ENCODE data around the gene ATF6.
"Not testable (repeated sequence)": the region's sequence is repeated elsewhere in the genome, so short reads cannot be mapped to it uniquely, and the experiment has no call there.

The ATF6 gene

GRCh38 chr1:161832299-161832907 lies 66.3 kb downstream of the ATF6 start:
- not testable (repeated sequence) for DNase-seq (ENCODE audit: low read depth, low spot score)

- DNase-seq (ENCODE audit: low read depth, low spot score): no peak
Observed at GRCh38 chr1:161834967-161835550, 68.9 kb downstream of the ATF6 start.

- DNase-seq (ENCODE audit: low read depth, low spot score): no peak
Observed at GRCh38 chr1:161836018-161836417, 69.9 kb downstream of the ATF6 start.

DNA sequence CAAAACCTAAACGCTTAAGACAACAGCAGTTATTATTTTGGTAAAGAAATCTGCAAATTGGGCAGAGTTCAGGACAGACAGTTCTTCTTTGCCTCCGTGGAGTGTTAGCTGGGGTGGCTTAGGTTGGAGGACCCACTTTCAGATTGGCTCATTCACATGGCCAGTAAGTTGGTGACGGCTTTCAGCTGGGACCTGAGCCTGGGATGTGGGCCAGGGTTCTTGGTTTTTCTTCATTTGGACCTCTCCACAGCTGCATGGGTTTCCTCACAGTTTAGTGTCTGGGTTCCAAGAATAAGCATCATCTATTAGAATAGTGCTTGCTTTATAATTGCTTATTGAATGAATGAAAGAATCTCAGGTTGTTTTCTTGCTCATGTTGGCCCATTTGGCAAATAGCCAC lies 72.2 kb downstream of the ATF6 start:
- no peak for DNase-seq (ENCODE audit: low read depth, low spot score)

DNA sequence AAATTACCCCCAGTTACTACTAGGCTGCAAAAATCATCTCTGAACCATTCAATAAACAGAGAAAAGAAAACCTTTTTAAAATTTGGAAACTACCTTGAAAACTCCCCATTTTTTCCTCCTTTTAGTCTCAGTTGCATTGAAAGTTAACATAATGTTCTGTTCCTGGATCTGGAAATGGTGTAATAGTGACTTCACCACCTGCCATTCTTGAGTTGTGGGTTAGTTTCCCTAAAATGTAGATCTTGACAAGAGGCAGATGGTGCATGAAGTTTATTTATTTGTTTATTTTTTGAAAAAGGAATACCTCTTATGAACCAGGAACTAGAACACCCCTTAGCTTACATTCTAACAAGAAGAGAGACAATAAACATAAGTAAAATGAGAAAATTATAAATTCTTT lies 72.8 kb downstream of the ATF6 start:
- no peak for DNase-seq (ENCODE audit: low read depth, low spot score)

- no peak for DNase-seq (ENCODE audit: low read depth, low spot score)
Observed at GRCh38 chr1:161839591-161839990, 73.5 kb downstream of the ATF6 start.

- no peak for DNase-seq (ENCODE audit: low read depth, low spot score)
Observed at GRCh38 chr1:161840363-161840762, 74.2 kb downstream of the ATF6 start.

- DNase-seq (ENCODE audit: low read depth, low spot score): no peak
Observed at GRCh38 chr1:161843156-161843555, 77.0 kb downstream of the ATF6 start.

- no peak for DNase-seq (ENCODE audit: low read depth, low spot score)
Observed at GRCh38 chr1:161844696-161845095, 78.6 kb downstream of the ATF6 start.

DNA sequence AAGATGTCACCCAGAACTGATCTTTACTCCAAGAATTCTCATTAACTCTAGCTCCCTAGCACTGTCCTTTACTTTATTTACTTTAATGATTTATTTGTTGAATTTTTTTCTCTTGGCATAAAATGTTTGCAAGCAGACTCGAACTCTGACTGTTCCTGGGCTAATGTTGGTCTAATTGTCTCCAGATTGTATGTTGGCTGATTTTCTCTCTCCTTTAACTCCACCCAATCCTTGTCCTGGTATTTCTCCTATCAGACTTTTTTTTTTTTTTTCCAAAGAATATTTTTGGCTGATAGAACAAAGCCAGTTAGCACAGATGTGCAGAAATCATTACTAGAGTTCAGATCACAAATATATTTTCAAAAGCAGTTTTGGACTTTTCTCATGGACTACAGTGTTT lies 82.6 kb downstream of the ATF6 start:
- DNase-seq (ENCODE audit: low read depth, low spot score): no peak

DNA sequence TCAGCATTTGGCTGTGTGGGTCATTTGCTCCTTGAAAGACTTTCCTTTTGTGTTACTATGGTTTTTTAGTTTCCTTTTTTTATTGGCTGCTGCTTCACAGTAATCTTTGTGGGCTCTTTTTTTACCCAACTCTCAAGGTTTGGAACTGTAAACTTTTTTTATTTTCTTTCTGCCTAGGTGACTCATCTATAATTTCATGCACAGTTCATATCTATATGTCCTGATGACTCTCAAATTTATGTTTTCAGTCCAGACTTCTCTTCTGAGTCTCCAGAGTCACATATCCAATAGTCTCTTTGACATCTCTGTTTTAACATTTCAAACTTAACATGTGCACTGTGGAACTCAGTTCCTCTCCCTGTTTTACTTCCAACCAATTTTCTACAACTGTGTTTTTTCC lies 83.4 kb downstream of the ATF6 start:
- DNase-seq (ENCODE audit: low read depth, low spot score): no peak

GRCh38 chr1:161855260-161855659 lies 89.1 kb downstream of the ATF6 start:
- no peak for DNase-seq (ENCODE audit: low read depth, low spot score)

- no peak for DNase-seq (ENCODE audit: low read depth, low spot score)
Observed at GRCh38 chr1:161858271-161858670, 92.2 kb downstream of the ATF6 start.

DNA sequence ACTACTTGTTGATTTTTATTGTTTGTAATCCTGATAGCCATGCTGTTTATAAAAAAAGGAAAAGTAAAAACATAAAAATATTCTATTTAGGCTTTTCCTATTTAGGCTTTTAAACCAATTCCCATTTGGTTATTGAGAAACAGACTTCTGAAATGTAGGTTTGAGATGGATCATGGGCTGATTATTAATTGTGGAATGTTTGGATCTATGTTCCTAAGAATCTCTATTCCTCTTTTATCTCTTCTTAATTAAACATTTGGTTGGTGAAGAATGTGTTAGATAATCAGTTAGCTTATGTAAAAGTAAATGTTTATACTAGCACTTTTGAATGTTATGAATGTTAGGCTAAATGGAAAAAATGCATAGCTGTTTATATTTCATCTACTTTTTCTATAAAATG lies 97.4 kb downstream of the ATF6 start:
- no peak for DNase-seq (ENCODE audit: low read depth, low spot score)

DNA sequence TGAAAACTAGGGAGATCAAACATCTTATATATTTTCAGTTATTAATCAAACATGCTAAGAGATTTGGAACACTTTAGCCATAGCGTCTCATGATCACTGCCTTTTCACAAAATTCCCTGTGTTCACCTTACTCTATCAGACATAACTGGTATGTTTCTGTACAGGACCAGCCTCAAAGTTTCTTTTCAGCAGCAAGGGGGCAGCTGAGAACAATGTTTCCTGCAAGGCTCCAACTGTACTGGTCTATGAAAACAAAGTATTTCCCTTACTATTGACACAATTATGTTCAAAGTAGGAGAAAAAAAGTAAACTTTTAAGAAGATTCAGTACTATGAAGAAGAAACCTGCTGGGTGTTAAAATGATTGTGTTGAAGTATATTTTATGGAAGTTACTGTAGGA lies 98.5 kb downstream of the ATF6 start:
- no peak for DNase-seq (ENCODE audit: low read depth, low spot score)

- DNase-seq (ENCODE audit: low read depth, low spot score): no peak
Observed at GRCh38 chr1:161866241-161866640, 100.1 kb downstream of the ATF6 start.

DNA sequence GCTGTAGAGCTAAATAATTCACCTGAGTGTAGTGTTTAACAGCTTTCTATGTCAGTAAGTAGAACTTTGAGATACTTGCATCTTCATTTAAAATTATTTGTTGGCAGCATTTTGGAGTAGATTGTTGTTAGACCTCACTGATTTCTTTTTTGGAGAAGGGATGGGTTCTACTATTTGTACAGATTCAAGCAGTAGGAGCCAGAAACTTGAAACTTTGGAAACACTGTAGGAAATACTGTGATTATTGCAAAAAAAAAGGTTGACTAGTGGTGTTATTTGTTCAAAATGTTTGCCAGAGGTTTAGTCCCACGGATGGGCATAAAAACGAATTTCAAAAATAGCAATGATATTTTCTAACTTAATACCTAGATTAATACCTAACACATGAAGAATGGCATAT lies 102.7 kb downstream of the ATF6 start:
- no peak for DNase-seq (ENCODE audit: low read depth, low spot score)

- DNase-seq (ENCODE audit: low read depth, low spot score): no peak
Observed at GRCh38 chr1:161869291-161869690, 103.2 kb downstream of the ATF6 start.

DNA sequence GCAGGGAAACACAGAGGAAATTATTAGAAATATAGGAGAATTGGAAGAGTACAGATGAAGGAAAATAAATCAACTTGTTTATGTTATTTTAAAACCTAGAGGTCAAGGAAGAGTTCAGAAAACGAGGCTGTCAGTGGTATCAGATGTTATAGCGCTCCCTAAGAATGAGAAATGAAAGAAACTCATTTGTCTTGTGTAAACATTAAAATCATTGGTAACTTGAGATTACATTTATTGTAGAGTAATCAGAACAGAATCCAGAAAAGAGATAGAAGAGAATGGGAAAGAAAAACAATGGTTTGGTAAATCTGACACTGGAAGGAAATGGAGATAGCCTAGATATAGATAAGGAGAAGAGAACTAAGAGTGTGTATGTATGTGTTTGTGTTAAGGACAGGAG lies 106.4 kb downstream of the ATF6 start:
- no peak for DNase-seq (ENCODE audit: low read depth, low spot score)

DNA sequence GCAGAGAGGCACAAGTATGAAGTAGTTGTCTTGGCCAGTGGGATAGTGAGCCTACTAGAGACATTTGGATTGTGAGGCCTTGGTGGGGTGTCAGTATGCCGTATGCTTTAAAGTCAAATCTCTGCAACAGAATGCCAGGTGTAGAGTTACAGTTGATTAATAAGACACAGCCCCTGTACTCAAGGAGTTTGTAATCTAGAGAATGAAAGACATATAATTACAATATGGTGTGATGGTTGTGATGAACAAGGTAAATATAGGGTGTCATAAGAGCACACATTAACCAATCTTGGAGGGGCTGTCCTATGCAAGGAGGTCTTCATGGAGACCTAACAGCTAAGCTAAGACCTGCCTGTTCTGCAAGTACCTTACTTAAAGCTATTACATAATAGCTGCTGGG lies 113.1 kb downstream of the ATF6 start:
- no peak for DNase-seq (ENCODE audit: low read depth, low spot score)

DNA sequence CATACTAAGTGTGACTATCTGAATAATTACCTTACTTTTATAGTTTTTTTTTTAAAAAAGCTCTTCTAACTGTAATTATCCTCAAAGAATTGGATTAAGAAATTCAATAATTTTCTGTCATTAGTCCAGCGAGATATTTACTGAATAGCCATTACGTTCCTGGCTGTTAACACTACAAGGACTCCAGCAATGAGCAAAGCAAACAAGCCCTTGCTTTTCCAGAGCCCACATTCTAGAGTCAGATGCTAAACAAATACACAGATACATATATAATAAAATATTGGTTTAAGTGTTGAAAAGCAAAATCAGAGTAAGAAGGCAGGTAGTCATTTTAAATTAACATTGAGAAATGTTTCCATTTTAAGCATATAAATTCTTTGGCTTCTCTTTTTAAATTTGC lies 118.4 kb downstream of the ATF6 start:
- DNase-seq (ENCODE audit: low read depth, low spot score): no peak

- no peak for DNase-seq (ENCODE audit: low read depth, low spot score)
Observed at GRCh38 chr1:161885003-161885402, 118.9 kb downstream of the ATF6 start.

DNA sequence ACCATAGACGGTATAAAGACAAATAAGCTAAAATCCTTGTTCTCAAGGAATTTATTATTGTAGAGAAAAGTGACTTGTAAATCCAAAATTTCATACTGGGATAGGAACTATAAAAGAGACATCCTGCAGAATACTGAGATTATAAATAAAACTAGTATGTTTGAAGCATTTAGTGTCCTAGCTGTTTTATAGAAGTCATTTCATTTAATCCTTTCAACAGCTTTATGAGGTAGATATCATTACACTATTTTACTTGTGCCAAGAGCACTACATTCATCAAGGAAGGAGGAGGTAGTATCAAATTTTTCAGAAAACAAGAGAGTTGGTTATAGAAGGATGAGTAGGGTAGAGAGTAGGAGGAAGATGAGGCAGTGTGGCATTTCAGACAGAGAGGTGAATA lies 119.6 kb downstream of the ATF6 start:
- DNase-seq (ENCODE audit: low read depth, low spot score): no peak

- no peak for DNase-seq (ENCODE audit: low read depth, low spot score)
Observed at GRCh38 chr1:161886589-161886988, 120.5 kb downstream of the ATF6 start.

All from ELF-1 (cell line).